Mesenchymal stem cell (in vitro differentiated cells and primary cell): ENCODE data around the gene TUBGCP6.

Experiments used
- DNase-seq: peaks from one replicate; pipeline ENCODE4 v3.0.0-alpha.2; 2013
- H2AFZ ChIP-seq: one replicate; pipeline ENCODE4 v1.6.1; 2013; ENCODE audit warnings: low read depth, mild to moderate bottlenecking, control low read depth, inconsistent platforms, low read length, moderate library complexity
- H2AK5ac ChIP-seq: 2 replicates; pipeline ENCODE4 v1.6.1; 2013; ENCODE audit warnings: low read length, moderate library complexity, mild to moderate bottlenecking, inconsistent platforms; ENCODE audit not compliant: severe bottlenecking
- H2BK120ac ChIP-seq: one replicate; pipeline ENCODE4 v1.6.1; 2013; ENCODE audit warnings: low read depth, mild to moderate bottlenecking, inconsistent platforms, low read length, moderate library complexity
- H2BK12ac ChIP-seq, 2 experiments: one replicate each; pipeline ENCODE4 v1.6.1; 2013; ENCODE audit warnings: inconsistent platforms in 2 of 2, low read length in 2 of 2, mild to moderate bottlenecking in 2 of 2, moderate library complexity in 2 of 2, control low read depth in 1 of 2
- H2BK15ac ChIP-seq: one replicate; pipeline ENCODE4 v1.6.1; 2013; ENCODE audit warnings: mild to moderate bottlenecking, low read depth, inconsistent platforms; ENCODE audit not compliant: poor library complexity, severe bottlenecking
- H2BK5ac ChIP-seq: 2 replicates; pipeline ENCODE4 v1.6.1; 2013; ENCODE audit warnings: low read depth, mild to moderate bottlenecking, low read length, control low read depth, inconsistent platforms; ENCODE audit not compliant: poor library complexity, severe bottlenecking
- H3K14ac ChIP-seq, 2 experiments: one replicate each; pipeline ENCODE4 v1.6.1; 2013; ENCODE audit warnings: inconsistent platforms in 2 of 2, low read length in 2 of 2, control low read depth in 1 of 2, mild to moderate bottlenecking in 1 of 2, moderate library complexity in 1 of 2
- H3K18ac ChIP-seq, 2 experiments: one replicate each; pipeline ENCODE4 v1.6.1; 2013; ENCODE audit warnings: inconsistent platforms in 2 of 2, low read length in 2 of 2, control low read depth in 1 of 2, low read depth in 1 of 2, mild to moderate bottlenecking in 1 of 2
- H3K23ac ChIP-seq, 2 experiments: one replicate each; pipeline ENCODE4 v1.6.1; 2013; ENCODE audit warnings: inconsistent platforms in 2 of 2, low read length in 2 of 2, mild to moderate bottlenecking in 2 of 2, moderate library complexity in 2 of 2, control low read depth in 1 of 2
- H3K27ac ChIP-seq: 2 replicates; pipeline ENCODE4 v1.5.1; 2013; ENCODE audit warnings: mild to moderate bottlenecking, moderate library complexity, low read length, control low read depth, inconsistent platforms; ENCODE audit not compliant: poor library complexity, severe bottlenecking
- H3K27me3 ChIP-seq, 2 experiments: 2 replicates each; pipeline versions ENCODE4 v1.6.1 to v1.7.0; 2013; ENCODE audit warnings: low read length in 2 of 2, mild to moderate bottlenecking in 2 of 2, moderate library complexity in 2 of 2, control low read depth in 1 of 2, inconsistent platforms in 1 of 2; ENCODE audit not compliant: control insufficient read depth in 1 of 2, insufficient read depth in 1 of 2
- H3K36me3 ChIP-seq, 2 experiments: 2 replicates each; pipeline versions ENCODE4 v1.6.1 to v1.7.0; 2013; ENCODE audit warnings: low read length in 2 of 2, control low read depth in 1 of 2, inconsistent platforms in 1 of 2, low read depth in 1 of 2, mild to moderate bottlenecking in 1 of 2; ENCODE audit not compliant: insufficient read depth in 2 of 2, control insufficient read depth in 1 of 2
- H3K4ac ChIP-seq, 2 experiments: one replicate each; pipeline ENCODE4 v1.6.1; 2013; ENCODE audit warnings: inconsistent platforms in 2 of 2, low read length in 2 of 2, mild to moderate bottlenecking in 2 of 2, moderate library complexity in 2 of 2, control low read depth in 1 of 2, low read depth in 1 of 2
- H3K4me1 ChIP-seq: 2 replicates; pipeline ENCODE4 v1.6.1; 2013; ENCODE audit warnings: low read depth, low read length, control low read depth; ENCODE audit not compliant: control insufficient read depth, insufficient read depth
- H3K4me2 ChIP-seq: 2 replicates; pipeline ENCODE4 v1.6.1; 2013; ENCODE audit warnings: low read length, mild to moderate bottlenecking, inconsistent platforms; ENCODE audit not compliant: poor library complexity, severe bottlenecking
- H3K4me3 ChIP-seq, 2 experiments: 2 replicates each; pipeline versions ENCODE4 v1.5.1 to v1.7.0; 2013; ENCODE audit warnings: low read length in 2 of 2, mild to moderate bottlenecking in 2 of 2, control low read depth in 1 of 2, low read depth in 1 of 2; ENCODE audit not compliant: insufficient read depth in 1 of 2
- H3K79me1 ChIP-seq: replicated peaks from 2 replicates; pipeline ENCODE4 v1.6.1; 2013; ENCODE audit warnings: mild to moderate bottlenecking, control low read depth, low read length, inconsistent platforms; ENCODE audit not compliant: poor library complexity, severe bottlenecking
- H3K9ac ChIP-seq: 2 replicates; pipeline ENCODE4 v1.7.0; 2013; ENCODE audit warnings: mild to moderate bottlenecking, low read length, moderate library complexity
- H3K9me3 ChIP-seq: 2 replicates; pipeline ENCODE4 v1.7.0; 2013; ENCODE audit warnings: mild to moderate bottlenecking, low read length; ENCODE audit not compliant: control insufficient read depth
- H4K8ac ChIP-seq: one replicate; pipeline ENCODE4 v1.6.1; 2013; ENCODE audit warnings: inconsistent platforms, mild to moderate bottlenecking, low read length, moderate library complexity
- H4K91ac ChIP-seq: one replicate; pipeline ENCODE4 v1.6.1; 2013; ENCODE audit warnings: mild to moderate bottlenecking, low read length, inconsistent platforms
- WGBS: methylation state at CpG from one replicate; pipeline ENCODE4 v1.1.7; 2013; ENCODE audit warnings: mixed read lengths; 5-methylcytosine and 5-hydroxymethylcytosine counted together

Gene TUBGCP6

DNA sequence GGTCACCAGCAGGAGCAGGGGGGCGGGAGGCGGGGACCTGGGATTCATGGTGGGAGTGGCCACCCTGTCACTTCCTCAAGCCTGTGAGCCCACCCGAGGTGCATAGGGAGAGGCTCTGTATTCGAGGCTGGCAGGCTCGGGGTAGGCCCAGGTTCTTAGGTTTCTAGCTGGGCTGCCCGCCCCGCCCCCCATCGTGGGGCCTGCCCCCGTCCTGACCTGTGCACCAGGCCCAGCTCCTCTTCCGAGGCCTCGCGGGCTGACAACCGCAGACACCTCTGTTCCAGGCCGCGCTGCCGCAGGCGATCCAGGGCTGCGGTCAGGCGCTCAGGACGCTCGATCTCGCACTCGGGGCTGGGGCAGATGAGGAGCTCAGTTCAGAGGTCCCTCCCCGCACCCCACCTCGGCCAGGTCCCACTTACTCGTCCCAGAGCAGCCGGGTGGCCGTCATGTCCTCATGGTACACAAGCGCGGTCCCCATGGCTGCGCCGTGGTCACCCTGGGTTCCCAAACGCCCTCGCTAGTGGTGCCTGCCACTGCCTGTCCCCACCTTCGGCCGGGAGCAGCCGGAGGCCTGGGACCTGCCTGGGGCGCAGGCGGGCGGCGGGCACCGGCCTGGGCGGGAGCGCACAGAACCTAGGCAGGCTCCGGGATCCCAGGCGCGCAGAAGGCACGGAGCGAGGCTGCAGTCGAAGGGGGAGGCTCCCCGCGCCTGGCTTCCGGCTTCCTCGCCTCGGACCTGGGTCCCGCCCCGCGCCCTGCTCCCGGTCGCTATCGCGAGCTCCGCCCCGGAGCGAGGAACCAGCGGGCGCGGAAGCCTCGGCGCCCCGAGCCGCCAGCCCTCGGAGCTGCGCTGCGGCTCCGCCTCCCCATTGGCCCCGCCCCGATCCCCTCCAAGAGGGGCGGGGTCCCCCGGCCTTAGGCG lies 6.0 kb upstream of the TUBGCP6 start, which contains the start of gene HDAC10:
Gene HDAC10, minus strand, starts transcription at position 711 of the 922 bp plus-strand sequence. Its CDS starts 233 bp downstream, at position 478.
- Histone ChIP-seq H2BK5ac (peak within 1 kb of the TSS; percentile 20), H3K4me3 (peak within 1 kb of the TSS; percentile 78 to 87), H3K18ac (peak within 1 kb of the TSS; percentile 84 to 94), H3K79me1 (peaks cover 32% of the 10 kb centered on the region), H2AK5ac (peak within 1 kb of the TSS; percentile 58), H3K14ac (peak within 1 kb of the TSS in 1 of 2 experiments; percentile 93), H2AFZ (peak within 1 kb of the TSS; percentile 67), H3K27me3 (no peaks in the 10 kb centered on the region), H4K8ac (peak within 1 kb of the TSS; percentile 85), H3K4ac (peak within 1 kb of the TSS; percentile 71 to 95), H3K23ac (peak within 1 kb of the TSS in 1 of 2 experiments; percentile 61), H3K9me3 (no peaks in the 10 kb centered on the region), H2BK120ac (peak within 1 kb of the TSS; percentile 61), H3K27ac (peak within 1 kb of the TSS; percentile 13), H3K36me3 (peaks cover 23 to 78% of the 10 kb centered on the region in 2 experiments), H4K91ac (peak within 1 kb of the TSS; percentile 47), H3K4me1 (peaks cover 38% of the 10 kb centered on the region), H2BK12ac (peak within 1 kb of the TSS in 1 of 2 experiments; percentile 49), H3K4me2 (peak within 1 kb of the TSS; percentile 94), H2BK15ac (no peak within 1 kb of the TSS), H3K9ac (peak within 1 kb of the TSS; percentile 93)
- DNase-seq: peak; percentile 85
- WGBS: under 1% methylated on average over 72 of the region's 81 CpGs

DNA sequence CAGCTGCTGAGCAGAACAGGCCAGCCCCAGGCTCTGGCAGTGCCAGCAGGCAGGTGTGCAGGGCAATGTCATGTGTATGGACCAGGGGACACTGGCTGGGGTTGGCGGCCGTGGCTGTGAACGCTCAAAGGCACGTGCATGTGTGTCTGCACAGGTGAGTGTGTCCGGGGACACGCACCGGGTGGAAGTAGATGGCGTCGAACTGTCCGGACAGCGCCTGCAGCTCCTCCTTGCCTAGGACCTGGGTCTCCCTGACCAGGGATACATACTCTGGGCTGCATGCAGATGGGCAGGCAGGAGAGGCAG lies 5.4 kb upstream of the TUBGCP6 start:
- Histone ChIP-seq H2BK15ac (no peak overlapping the region), H4K8ac (peak overlapping the region; percentile 35), H3K27me3 (no peaks in the 10 kb centered on the region), H3K4ac (peak overlapping the region in 1 of 2 experiments; percentile 71), H3K27ac (no peak overlapping the region), H4K91ac (peak overlapping the region; percentile 47), H2BK12ac (peak overlapping the region in 1 of 2 experiments; percentile 49), H3K14ac (peak overlapping the region in 1 of 2 experiments; percentile 93), H3K79me1 (peaks cover 38% of the 10 kb centered on the region), H3K23ac (peak overlapping the region in 1 of 2 experiments; percentile 36), H3K4me3 (peak overlapping the region; percentile 78 to 87), H3K9me3 (no peaks in the 10 kb centered on the region), H3K36me3 (peaks cover 26 to 78% of the 10 kb centered on the region in 2 experiments), H3K4me1 (peaks cover 44% of the 10 kb centered on the region), H3K9ac (peak overlapping the region; percentile 93), H2AK5ac (no peak overlapping the region), H2AFZ (no peak overlapping the region), H2BK120ac (no peak overlapping the region), H3K4me2 (peak overlapping the region; percentile 94), H3K18ac (peak overlapping the region in 1 of 2 experiments; percentile 94), H2BK5ac (no peak overlapping the region)
- 88% methylated on average over 11 of the region's 11 CpGs for WGBS
- no peak for DNase-seq

DNA sequence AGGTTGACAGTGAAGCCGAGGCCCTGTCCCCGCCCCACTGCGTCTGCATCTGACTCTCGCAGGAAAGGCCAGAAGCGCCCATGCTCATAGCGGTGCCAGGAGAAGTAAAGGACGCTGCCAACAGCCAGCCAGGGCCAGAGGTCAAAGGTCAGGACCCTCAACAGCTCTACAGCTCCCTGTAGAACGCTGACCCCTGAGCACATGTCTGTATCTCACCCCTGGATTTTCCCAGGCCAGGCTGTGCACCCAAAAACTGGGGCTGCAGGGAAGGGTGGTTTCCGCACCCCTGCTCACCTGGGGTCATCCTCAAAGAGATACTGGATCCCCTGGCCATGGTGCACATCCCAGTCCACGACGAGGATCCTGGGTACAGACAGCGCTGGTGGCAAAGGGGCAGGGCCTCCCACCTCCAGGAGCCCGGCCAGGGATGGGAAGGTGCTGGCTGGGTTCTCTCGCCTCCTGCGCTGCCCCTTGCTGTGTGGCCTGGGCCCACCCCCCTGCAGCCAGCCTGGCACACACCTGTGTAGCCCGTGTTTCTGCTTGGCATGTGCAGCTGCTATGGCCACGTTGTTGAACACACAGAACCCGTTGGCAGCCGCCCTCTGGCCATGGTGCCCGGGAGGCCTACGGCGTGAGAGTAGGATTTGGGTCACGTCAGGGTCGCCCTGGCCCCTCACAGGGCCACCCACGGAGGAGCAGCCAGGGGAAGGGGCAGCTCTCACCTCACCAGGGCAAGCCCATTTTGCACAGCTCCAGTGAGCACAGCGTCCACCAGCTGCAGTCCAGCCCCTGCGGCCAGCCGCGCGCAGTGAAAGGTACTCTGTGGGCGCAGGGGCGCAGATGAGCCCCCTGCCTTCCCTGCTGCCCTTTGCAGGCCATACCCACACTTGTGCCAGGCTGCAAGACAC lies 4.8 kb upstream of the TUBGCP6 start:
- no peak overlapping the region for H2AK5ac ChIP-seq
- H2BK5ac ChIP-seq: no peak overlapping the region
- peak overlapping the region in 1 of 2 experiments; percentile 34 for H3K23ac ChIP-seq
- 94% methylated on average over 32 of the region's 32 CpGs for WGBS
- no peak overlapping the region for H2BK15ac ChIP-seq
- H3K27me3 ChIP-seq: no peaks in the 10 kb centered on the region
- H3K9me3 ChIP-seq: no peaks in the 10 kb centered on the region
- H4K91ac ChIP-seq: peak overlapping the region; percentile 47
- no peak overlapping the region for H2BK120ac ChIP-seq
- H2AFZ ChIP-seq: no peak overlapping the region
- peak overlapping the region; percentile 94 for H3K4me2 ChIP-seq
- H3K14ac ChIP-seq: peak overlapping the region in 1 of 2 experiments; percentile 93
- no peak for DNase-seq
- H3K4ac ChIP-seq: peak overlapping the region in 1 of 2 experiments; percentile 71
- peak overlapping the region; percentile 93 for H3K9ac ChIP-seq
- peak overlapping the region; percentile 78 to 87 for H3K4me3 ChIP-seq
- H3K27ac ChIP-seq: no peak overlapping the region
- peaks cover 44% of the 10 kb centered on the region for H3K4me1 ChIP-seq
- peaks cover 26 to 72% of the 10 kb centered on the region in 2 experiments for H3K36me3 ChIP-seq
- H3K18ac ChIP-seq: peak overlapping the region in 1 of 2 experiments; percentile 94
- peak overlapping the region in 1 of 2 experiments; percentile 49 for H2BK12ac ChIP-seq
- H4K8ac ChIP-seq: peak overlapping the region; percentile 38
- peaks cover 38% of the 10 kb centered on the region for H3K79me1 ChIP-seq
